ENCODE measurements around the gene TTC28.
"Not testable (repeated sequence)": the region's sequence is repeated elsewhere in the genome, so short reads cannot be mapped to it uniquely, and the experiment has no call there.

The TTC28 gene

GRCh38 chr22:28220626-28221363 lies 458.8 kb downstream of the TTC28 start:
- DNase-seq: no peak

DNA sequence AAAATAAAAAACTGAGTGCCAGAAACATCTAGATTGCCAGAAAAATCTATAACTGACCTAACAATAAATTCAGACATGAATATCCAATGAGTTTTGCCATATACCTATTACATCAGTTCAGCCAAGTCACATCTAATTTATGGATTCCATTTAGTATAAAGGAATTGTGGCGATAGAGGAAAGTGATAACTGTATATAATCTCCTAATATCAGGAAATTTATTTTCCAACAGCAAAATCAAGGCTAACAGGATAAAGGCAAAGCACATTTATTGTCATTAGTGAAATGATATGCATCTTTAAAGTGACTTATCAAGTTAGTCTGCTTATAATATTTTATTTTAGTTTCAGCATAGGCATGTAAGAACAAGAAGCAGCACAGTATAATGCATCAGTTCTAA lies 462.4 kb downstream of the TTC28 start:
- no peak for DNase-seq

GRCh38 chr22:28214750-28215149 lies 464.9 kb downstream of the TTC28 start:
- DNase-seq: not testable (repeated sequence)

DNA sequence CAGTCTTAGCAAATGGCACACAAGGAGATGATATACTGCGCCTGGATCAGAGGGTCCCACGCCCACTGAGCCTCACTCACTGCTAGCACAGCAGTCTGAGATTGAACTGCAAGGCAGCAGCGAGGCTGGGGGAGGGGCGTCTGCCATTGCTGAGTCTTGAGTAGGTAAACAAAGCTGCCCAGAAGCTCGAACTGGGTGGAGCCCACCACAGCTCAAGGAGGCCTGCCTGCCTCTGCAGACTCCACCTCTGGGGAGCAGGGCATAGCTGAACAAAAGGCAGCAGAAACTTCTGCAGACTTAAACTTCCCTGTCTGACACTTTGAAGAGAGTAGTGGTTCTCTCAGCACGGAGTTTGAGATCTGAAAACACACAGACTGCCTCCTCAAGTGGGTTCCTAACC lies 470.2 kb downstream of the TTC28 start:
- not testable (repeated sequence) for DNase-seq

DNA sequence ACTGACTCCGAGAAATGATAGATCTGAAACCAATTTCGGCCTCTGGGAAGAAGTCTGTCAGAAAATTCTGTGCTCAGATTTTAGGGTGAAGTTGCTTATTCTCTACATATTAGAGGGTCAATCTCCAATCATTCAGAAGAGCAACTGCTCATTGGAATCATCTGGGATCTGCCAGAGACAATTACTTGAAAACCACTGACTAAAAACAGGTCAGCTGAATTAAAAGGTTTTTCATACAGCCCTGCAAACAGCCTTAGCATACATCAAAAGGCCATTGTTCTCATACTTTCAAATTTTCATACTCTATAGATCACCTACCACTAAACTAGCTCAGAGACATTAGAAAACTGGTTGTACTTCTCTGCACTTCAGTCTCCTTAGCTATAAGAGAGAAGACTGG lies 470.9 kb downstream of the TTC28 start:
- DNase-seq: peak; percentile 50

- DNase-seq: no peak
Measured at GRCh38 chr22:28208036-28208435, 471.6 kb downstream of the TTC28 start.

- no peak for DNase-seq
Measured at GRCh38 chr22:28207281-28208030, 472.2 kb downstream of the TTC28 start.

DNA sequence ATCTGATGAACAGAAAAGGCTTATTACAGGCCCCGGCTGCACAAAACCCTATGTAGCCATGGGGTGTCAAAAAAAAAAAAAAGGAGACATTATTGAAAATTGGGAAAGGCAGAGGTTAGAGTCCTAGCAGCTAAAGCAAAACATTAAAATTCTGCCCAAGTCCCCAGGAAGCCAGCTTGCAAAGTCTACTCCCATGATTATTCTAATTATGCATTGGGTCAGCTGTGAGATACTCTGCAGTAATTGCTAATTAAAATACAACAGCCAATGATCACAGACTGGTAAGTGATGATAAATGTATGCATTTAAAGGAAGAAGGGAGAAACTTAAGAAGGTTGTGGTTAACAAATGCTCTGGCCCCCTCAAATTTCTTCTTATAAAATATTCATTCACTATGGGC lies 473.7 kb downstream of the TTC28 start:
- no peak for DNase-seq

GRCh38 chr22:28204382-28204781 lies 475.3 kb downstream of the TTC28 start:
- DNase-seq: no peak

GRCh38 chr22:28203286-28203685 lies 476.4 kb downstream of the TTC28 start:
- no peak for DNase-seq

DNA sequence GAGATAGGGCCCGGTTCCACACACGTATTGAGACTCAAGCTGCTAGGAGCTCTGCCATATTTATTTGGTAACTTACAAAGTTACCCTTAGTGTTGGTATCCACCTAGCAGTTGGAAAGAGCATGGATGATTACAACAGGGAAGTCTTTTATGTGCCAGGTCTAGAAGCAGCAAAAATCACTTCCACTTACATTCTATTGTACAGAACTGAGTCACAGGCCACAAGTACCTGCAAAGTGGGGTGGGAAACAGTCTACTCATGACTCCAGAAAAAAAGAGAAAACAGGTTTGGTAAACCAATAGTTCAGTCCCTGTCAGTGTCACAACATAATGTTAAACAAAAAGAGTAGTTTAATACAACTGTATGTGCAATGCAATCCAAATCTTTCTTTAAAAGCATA lies 480.9 kb downstream of the TTC28 start:
- DNase-seq: no peak

DNA sequence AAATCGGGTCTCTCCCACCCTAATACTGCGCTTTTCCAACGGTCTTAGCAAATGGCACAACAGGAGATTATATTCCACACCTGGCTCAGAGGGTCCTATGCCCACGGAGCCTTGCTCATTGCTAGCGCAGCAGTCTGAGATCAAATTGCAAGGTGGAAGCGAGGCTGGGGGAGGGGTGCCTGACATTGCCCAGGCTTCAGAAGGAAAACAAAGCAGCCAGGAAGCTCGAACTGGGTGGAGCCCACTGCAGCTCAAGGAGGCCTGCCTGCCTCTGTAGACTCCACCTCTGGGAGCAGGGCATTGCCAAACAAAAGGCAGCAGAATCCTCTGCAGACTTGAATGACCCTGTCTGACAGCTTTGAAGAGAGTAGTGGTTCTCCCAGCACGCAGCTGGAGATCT lies 488.1 kb downstream of the TTC28 start:
- not testable (repeated sequence) for DNase-seq

DNA sequence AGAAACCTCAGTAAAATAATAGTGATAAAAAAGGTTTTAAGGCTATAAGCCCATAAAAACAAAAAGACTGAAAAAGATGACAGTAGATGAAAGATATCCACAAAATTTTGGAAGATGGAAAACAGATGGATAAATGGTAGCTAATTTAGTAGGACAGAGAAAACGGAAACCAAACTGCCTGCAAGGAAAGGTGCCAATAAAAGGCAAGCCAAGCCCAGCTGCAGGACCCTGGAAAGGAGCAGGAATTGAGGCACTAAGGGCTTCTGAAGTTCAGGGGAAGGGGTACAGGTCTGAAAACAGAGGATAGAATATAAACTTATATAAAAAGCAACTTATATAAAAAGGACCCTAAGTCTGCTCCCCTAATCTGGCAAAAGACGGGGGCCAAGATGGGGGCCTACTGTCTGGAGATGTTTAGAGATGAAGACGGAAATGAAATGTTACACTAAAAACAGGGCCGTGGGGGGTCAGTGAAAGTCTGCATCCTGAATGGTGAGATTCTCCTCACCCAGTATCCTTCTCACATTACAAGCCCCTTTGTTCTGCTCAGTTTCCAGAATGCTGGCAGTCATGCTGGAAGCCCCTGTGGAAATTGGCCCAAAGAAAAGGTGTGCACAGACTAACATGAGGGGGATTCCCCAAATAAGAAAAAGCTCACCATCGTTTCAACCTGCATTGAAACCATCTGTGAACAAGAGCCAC lies 491.3 kb downstream of the TTC28 start:
- DNase-seq: no peak

DNA sequence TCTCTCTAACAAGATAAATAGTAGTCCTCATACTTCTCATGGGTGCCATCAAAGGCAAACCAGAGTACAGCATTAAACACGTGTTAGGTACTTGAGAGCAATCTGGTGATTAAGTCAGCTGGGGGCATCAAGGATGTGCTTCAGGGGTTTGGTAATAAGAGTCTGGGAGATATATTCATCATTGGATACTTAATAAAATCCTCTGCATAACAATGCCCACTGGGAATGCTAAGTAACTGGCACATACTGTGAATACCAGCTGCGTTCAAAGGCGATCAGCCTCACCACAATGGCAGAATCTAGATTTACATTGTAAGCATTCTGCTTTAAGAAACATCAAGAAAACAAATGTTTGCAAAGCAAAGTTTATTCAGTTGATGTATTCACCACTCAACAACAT lies 492.0 kb downstream of the TTC28 start:
- no peak for DNase-seq

GRCh38 chr22:28186641-28187040 lies 493.0 kb downstream of the TTC28 start:
- no peak for DNase-seq

DNA sequence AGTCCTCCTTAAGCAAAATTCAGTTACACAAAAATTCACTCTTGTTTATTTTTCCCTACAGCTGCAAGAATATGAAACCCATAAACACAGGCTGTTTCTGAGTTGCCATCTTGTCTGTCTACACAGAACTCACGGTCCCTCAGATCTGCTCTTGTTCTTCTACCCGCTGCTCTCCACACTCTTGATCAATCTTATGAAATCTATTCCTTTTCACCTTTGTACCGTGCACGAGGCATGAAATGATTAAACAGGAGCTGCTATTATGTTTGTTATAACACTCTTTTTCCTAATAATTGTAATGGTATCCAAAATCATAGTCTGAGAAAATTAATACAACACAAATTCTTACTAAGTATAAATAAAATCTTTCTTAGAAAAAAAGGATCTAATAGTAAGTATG lies 494.5 kb downstream of the TTC28 start:
- no peak for DNase-seq

- peak; percentile 23 for DNase-seq
Measured at GRCh38 chr22:28183078-28183860, 496.4 kb downstream of the TTC28 start.

DNA sequence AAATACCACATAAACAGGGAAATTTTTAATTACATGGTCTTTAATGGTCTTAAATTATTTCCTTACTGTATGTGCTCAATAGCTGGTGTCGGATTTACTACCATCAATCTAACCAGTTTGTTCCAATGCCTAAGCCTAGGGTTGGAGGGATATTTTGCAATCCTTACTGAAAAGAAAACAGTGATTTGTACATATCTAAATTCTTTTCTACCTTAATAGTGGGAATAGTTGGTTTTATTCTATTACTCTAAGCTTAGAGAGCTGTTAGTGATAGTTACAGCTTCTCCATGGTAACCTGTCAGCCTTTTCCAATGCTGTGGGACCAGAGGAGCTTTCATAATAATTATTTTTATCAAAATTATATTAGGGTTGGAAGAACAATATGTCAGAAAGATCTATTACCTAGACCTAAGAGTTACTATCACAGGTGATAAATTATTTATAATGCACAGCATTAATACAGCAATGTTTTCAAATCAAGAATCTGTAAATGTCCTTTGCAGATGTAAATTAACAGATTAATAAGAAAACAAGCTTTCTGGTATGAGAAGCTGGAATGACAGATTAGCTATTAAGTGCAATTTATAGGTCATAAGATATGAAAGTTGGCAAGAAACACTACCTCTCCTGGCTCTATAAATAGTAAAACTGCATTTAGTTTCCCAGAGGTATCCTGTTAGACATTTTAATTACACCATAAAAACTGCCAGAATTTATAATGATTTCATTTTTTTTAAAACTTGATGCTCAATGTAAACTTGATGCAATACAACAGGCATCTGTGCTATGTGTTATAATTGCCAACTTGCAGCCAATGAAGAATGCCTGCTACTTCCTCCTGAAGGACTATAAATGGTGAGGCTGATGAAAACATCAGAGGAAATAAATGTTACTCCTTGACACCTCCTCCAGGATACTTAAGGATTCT lies 498.6 kb downstream of the TTC28 start:
- DNase-seq: no peak

DNA sequence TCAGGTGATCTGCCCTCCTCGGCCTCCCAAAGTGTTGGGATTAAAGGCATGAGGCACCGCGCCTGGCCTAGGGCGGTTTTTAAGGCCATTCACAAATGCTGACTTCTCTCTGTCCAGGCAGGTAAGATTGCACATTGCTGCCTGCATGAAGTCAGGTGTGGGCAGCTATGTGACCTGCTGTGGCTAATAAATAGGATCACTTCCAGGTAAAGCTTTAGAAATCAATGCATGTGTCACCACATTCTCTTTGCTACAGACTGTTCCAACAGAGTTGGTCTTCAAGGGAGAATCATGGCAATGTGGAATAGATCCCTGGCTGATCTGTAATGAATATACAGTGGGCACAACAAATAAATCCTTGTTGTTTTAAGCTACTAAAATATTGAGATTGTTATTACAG lies 500.2 kb downstream of the TTC28 start:
- no peak for DNase-seq

DNA sequence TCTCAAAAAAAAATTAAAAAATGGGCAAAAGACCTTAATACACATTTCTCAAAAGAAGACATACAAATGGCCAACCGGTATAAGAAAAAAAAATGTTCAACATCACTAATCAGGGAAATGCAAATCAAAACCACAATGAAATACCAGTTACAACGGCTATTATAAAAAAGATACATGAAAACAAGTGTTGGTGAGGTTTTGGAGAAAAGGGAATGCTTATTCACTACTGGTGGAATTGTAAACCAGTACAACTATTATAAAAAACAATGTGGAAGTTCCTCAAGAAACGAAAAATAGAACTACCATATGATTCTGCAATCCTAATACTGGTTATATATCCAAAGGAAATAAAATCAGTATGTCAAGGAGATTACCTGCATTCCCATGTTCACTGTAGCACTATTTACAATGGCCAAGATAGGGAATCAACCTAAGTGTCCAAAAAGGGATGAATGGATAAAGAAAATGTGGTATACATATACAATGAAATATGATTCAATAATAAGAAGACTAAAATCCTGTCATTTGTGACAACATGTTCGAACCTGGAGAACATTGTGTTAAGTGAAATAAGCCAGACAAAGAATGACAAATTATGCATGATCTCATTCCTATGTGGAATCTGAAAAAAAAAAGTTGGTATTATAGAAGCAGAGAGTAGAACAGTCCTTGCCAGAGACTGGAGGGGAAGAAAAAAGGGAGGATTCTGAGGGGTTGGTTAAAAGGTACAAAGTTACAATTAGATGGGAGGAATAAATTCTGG lies 503.7 kb downstream of the TTC28 start:
- no peak for DNase-seq

GRCh38 chr22:28174509-28174908 lies 505.1 kb downstream of the TTC28 start:
- DNase-seq: no peak
